GM19035 (cell line): ENCODE results near the gene DMRTC2.

Experiments
- ATAC-seq: cut with Tn5 transposase; IDR thresholded peaks from one replicate; pipeline ENCODE4 v1.9.1; 2021; ENCODE audit not compliant: unreplicated experiment

The DMRTC2 gene

GRCh38 chr19:41887711-41888382, 43.0 kb downstream of the DMRTC2 start:
- no peak for ATAC-seq

GRCh38 chr19:41888926-41889325, 44.1 kb downstream of the DMRTC2 start:
- ATAC-seq = no peak

GRCh38 chr19:41889896-41890295, 45.1 kb downstream of the DMRTC2 start:
- ATAC-seq = no peak

- ATAC-seq = no peak
These were observed 46.1 kb downstream of the DMRTC2 start for GRCh38 chr19:41890936-41891335.

GRCh38 chr19:41892173-41892902, 47.5 kb downstream of the DMRTC2 start:
- no peak for ATAC-seq

- ATAC-seq = no peak
These were observed 49.1 kb downstream of the DMRTC2 start for GRCh38 chr19:41893899-41894298.

- ATAC-seq = no peak
These were observed 49.5 kb downstream of the DMRTC2 start for GRCh38 chr19:41894350-41894749.

GRCh38 chr19:41895745-41896580, 51.1 kb downstream of the DMRTC2 start:
- ATAC-seq = no peak

GRCh38 chr19:41896581-41896942, 51.7 kb downstream of the DMRTC2 start:
- ATAC-seq = no peak

GRCh38 chr19:41897181-41897580, 52.3 kb downstream of the DMRTC2 start:
- no peak for ATAC-seq

GRCh38 chr19:41897820-41898219, 53.0 kb downstream of the DMRTC2 start:
- no peak for ATAC-seq

- ATAC-seq = no peak
These were observed 53.4 kb downstream of the DMRTC2 start for GRCh38 chr19:41898235-41898634.
